ENCODE data around the gene CHD2.

The CHD2 gene

DNA sequence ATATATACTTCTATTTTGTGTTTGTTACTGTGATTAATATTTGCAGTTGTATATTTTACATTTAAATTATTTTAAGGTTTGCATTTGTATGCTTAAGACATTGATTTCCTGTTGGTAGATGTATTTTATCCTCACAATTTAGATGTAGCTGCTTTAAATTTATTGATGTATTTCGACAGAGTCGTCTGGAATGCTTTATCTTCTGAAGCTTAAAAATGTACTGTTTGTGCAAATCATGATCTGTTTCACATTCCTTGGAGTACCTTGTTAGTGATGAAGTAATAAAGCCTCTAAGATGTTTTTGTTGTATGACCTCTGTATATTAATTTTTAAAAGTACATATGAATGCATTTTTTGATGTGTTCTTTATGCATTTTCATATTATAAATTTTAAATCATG is 1.9 kb downstream of the CHD2 start:
- H3K9me2 ChIP-seq (replicated peaks; ENCODE audit: control insufficient read depth, low read length): no peaks in the 10 kb centered on the region
- H3K79me2 ChIP-seq (ENCODE audit: control insufficient read depth, low read length): peaks cover 97% of the 10 kb centered on the region
- no peak for TF ChIP-seq EZH2phosphoT487 (IDR thresholded peaks at IDR 0.05; ENCODE audit: borderline replicate concordance, low read length)
- peaks cover 69% of the 10 kb centered on the region for H3K36me3 ChIP-seq (ENCODE audit: control insufficient read depth, low read length)
- peak overlapping the region; percentile 74 for H3K4me2 ChIP-seq (ENCODE audit: low read length)
- peak overlapping the region; percentile 76 for H3K4me3 ChIP-seq (ENCODE audit: low read length)
- H3K4me1 ChIP-seq (ENCODE audit: control insufficient read depth, low read length): peaks cover 83% of the 10 kb centered on the region
- no peaks in the 10 kb centered on the region for H3K27me3 ChIP-seq (ENCODE audit: control insufficient read depth, low read length)
- peaks cover 63% of the 10 kb centered on the region for H3F3A ChIP-seq (ENCODE audit: control insufficient read depth, insufficient read depth)
- no peaks in the 10 kb centered on the region for H3K9me3 ChIP-seq (ENCODE audit: control insufficient read depth, insufficient read depth, low read length)
- H4K20me1 ChIP-seq (ENCODE audit: control insufficient read depth, insufficient read depth, low read depth, low read length): no peaks in the 10 kb centered on the region; the same call in 1 of the 2 replicates
- peak overlapping the region; percentile 87 for H3K27ac ChIP-seq (ENCODE audit: low read depth, low read length)

GRCh38 chr15:92902737-92903593 is 2.8 kb downstream of the CHD2 start:
- no peak for TF ChIP-seq CTCF (IDR thresholded peaks at IDR 0.05; ENCODE audit: low read depth, low read length, poor library complexity, severe bottlenecking)
- no peak for TF ChIP-seq EZH2phosphoT487 (IDR thresholded peaks at IDR 0.05; ENCODE audit: borderline replicate concordance, low read length)
- Histone ChIP-seq H3K4me3 (ENCODE audit: low read length) (peak overlapping the region; percentile 76), H3K27me3 (ENCODE audit: control insufficient read depth, low read length) (no peaks in the 10 kb centered on the region), H3K4me1 (ENCODE audit: control insufficient read depth, low read length) (peaks cover 90% of the 10 kb centered on the region), H3K4me2 (ENCODE audit: low read length) (peak overlapping the region; percentile 74), H4K20me1 (ENCODE audit: control insufficient read depth, insufficient read depth, low read depth, low read length) (no peaks in the 10 kb centered on the region; the same call in 1 of the 2 replicates), H3K36me3 (ENCODE audit: control insufficient read depth, low read length) (peaks cover 65% of the 10 kb centered on the region), H3K9me3 (ENCODE audit: control insufficient read depth, insufficient read depth, low read length) (no peaks in the 10 kb centered on the region), H3K9me2 (replicated peaks; ENCODE audit: control insufficient read depth, low read length) (no peaks in the 10 kb centered on the region), H3K79me2 (ENCODE audit: control insufficient read depth, low read length) (peaks cover 97% of the 10 kb centered on the region), H3K27ac (ENCODE audit: low read depth, low read length) (peak overlapping the region; percentile 87), H3F3A (ENCODE audit: control insufficient read depth, insufficient read depth) (peaks cover 54% of the 10 kb centered on the region)

GRCh38 chr15:92903631-92903965 is 3.5 kb downstream of the CHD2 start:
- H3K9me2 ChIP-seq (replicated peaks; ENCODE audit: control insufficient read depth, low read length): no peaks in the 10 kb centered on the region
- peaks cover 93% of the 10 kb centered on the region for H3K4me1 ChIP-seq (ENCODE audit: control insufficient read depth, low read length)
- peaks cover 61% of the 10 kb centered on the region for H3K36me3 ChIP-seq (ENCODE audit: control insufficient read depth, low read length)
- H3K9me3 ChIP-seq (ENCODE audit: control insufficient read depth, insufficient read depth, low read length): no peaks in the 10 kb centered on the region
- H3K27me3 ChIP-seq (ENCODE audit: control insufficient read depth, low read length): no peaks in the 10 kb centered on the region
- peak overlapping the region; percentile 87 for H3K27ac ChIP-seq (ENCODE audit: low read depth, low read length)
- peak overlapping the region; percentile 74 for H3K4me2 ChIP-seq (ENCODE audit: low read length)
- H3F3A ChIP-seq (ENCODE audit: control insufficient read depth, insufficient read depth): peaks cover 47% of the 10 kb centered on the region
- H3K79me2 ChIP-seq (ENCODE audit: control insufficient read depth, low read length): peaks cover 97% of the 10 kb centered on the region
- H4K20me1 ChIP-seq (ENCODE audit: control insufficient read depth, insufficient read depth, low read depth, low read length): no peaks in the 10 kb centered on the region; the same call in 1 of the 2 replicates
- peak overlapping the region; percentile 76 for H3K4me3 ChIP-seq (ENCODE audit: low read length)
- no peak for TF ChIP-seq CTCF (IDR thresholded peaks at IDR 0.05; ENCODE audit: low read depth, low read length, poor library complexity, severe bottlenecking)
- no peak for TF ChIP-seq EZH2phosphoT487 (IDR thresholded peaks at IDR 0.05; ENCODE audit: borderline replicate concordance, low read length)
